Fibroblast of skin of left quadriceps (primary cell): ENCODE measurements around the gene MOV10L1.

Experiments used
- DNase-seq, 2 experiments: peaks; one replicate each; pipeline ENCODE4 v3.0.0-alpha.2; 2013; ENCODE audit warnings: low read depth in 2 of 2

The MOV10L1 gene

GRCh38 chr22:50089682-50090411, at the start of gene MOV10L1:
TSS of gene MOV10L1 (plus strand) at chr22:50090006. CDS start at chr22:50090089, 83 bp downstream.
- DNase-seq = no peak

GRCh38 chr22:50040717-50041116, 49.1 kb upstream of the MOV10L1 start:
- no peak for DNase-seq

DNA sequence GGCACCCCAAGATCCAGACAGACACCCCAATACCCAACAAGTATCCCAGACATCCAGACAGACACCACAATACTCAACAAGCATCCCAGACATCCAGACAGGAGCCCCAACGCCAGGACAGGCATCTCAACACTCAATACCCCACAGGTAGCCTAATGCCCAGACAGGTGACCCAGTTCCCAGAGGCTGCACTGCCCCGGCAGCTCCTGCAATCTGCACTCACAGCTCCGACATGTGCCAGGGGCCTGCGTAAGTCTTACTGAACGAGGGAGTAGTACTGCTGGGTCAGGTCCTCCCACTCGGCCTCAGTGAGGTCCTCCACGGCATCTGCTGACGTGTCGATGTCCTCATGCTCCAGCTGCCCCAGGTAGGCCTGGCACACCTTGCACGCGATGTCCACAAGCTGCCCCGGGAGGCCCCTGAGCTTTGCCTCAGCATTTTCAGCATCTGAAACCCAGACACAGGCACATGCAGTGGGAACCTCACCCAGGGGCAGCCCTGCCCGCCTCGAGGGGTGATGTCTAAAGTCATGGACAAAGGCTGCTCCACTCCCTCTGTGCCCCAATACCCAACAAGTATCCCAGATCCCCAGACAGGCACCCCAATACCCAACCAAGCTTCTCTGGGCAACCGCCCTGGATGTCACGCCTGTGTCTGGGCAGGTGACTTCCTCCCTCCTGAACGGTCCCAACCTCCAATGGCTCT, 48.3 kb upstream of the MOV10L1 start:
- no peak for DNase-seq

- DNase-seq = no peak
These were observed 45.2 kb upstream of the MOV10L1 start for GRCh38 chr22:50044485-50045118.

- DNase-seq = no peak
These were observed 44.4 kb upstream of the MOV10L1 start for GRCh38 chr22:50045211-50046018.

DNA sequence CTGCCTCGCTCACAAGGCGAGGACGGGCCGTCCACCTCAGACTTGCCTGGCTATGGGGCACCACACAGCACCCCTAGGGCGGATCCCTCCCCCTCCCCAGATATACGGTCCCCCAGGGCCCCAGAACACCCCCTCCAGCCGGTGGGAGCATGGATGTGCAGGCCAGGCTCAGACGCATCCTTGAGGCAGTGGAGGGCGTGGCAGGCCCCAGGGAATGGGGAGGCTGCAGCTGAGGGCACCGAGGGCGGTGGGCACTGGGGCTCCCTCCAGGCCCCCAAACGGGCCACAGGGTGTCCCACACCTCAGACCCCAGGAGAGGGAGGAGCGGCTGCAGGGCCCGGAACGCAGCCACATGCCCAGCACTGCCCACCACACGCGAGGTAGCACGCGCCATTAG, 43.8 kb upstream of the MOV10L1 start:
- DNase-seq = no peak

- DNase-seq = no peak
These were observed 43.1 kb upstream of the MOV10L1 start for GRCh38 chr22:50046481-50047245.

- no peak for DNase-seq
These were observed 42.5 kb upstream of the MOV10L1 start for GRCh38 chr22:50047346-50047745.

GRCh38 chr22:50048061-50048765, 41.6 kb upstream of the MOV10L1 start:
- no peak for DNase-seq

- no peak for DNase-seq
These were observed 41.0 kb upstream of the MOV10L1 start for GRCh38 chr22:50048836-50049235.

DNA sequence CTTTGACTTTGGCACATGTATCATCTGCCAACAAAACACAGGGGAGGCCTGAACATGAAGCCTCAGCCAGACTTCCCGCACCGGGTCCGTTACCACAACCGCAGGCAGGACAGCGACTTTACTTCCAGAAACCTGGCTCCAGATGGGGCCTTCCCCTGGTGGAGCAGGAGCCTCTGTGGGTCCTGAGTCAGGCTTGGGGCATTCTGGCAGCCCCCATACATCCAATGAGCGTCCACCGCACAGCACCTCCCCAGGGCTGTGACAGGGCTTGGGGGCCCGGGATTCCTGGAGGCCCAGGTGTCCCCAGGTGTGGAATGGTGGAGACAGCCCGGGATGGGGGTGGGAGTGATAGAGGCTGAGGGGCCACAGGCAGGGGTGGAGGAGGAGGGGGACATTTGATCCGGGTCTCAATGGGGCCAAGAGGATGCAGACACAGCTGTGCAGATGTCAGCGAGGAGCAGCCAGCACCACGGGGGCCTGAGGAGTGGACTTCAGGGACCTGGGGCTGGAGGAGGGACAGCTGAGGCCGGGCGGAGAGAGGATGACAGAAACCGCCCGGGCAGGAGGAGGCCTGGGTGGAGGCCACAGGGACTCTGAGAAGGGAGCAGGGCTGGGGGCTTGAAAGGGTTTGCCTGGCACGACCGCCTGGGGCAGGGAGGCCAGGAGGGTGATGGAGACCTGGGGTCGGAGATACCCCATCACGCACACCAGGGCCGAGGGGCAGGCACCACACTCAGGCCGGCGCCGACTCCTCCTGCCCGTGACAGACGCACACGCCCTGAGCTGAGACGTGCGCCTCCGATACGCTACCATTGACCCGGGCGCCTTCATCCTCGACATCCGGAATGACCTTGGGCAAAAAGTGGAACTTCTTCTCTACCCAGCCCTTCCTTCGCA, 40.3 kb upstream of the MOV10L1 start:
- no peak for DNase-seq

- no peak for DNase-seq
These were observed 37.9 kb upstream of the MOV10L1 start for GRCh38 chr22:50051930-50052329.

DNA sequence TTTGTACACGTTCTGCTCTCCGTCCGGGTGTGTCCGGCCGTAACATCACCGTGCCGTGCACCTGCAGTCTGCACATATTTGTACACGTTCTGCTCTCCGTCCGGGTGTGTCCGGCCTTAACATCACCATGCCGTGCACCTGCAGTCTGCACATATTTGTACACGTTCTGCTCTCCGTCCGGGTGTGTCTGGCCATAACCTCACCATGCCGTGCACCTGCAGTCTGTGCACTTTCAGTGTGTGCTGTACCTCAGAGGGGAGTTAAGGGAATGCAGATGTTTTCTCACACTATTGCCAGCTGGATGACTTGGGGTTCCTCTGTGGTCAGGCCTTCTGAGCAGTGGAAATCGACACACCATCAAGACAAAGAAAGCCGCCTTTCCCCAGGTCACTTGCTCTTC, 35.9 kb upstream of the MOV10L1 start:
- no peak for DNase-seq

DNA sequence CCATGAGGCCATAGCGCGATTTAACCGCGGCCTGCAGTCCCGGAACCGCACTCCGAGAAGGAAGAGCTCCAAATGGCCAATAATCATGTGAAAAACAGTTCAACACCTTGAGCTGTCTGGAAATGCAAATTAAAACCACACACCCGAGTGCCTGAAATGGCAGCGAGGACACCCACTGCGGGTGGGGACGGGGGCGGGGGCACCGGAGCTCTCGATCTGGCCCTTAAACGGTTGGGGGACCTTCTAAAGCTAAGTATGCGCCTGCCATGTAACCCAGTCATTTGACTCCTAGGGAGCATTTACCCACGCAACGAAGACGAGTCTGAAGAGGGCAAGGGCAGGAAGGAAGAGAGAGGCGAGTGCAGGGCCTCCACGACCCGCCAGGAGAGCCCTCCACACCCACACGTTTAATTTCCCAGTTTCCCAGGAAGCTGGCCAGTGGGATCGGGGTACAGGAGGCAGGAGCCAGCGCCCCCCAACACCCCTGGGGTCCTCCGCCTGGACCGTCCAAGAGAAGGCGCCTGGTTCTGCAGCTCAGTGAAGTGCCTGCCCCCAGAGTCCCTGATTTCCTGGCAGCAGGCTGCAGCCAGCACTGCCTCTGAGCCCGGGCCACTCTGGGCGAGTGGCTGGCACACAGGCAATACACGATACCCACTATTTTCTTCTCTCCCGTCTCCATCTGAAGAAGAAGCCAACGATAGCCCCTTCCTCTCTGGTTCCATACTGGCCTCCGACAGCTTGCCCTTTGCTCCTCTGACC, 33.4 kb upstream of the MOV10L1 start:
- DNase-seq = no peak

GRCh38 chr22:50057278-50058060, 32.3 kb upstream of the MOV10L1 start:
- no peak for DNase-seq

GRCh38 chr22:50058061-50058905, 31.5 kb upstream of the MOV10L1 start, which contains the start of gene TTLL8:
TSS of gene TTLL8 (minus strand) at chr22:50058298.
- DNase-seq = no peak
